K562 (cell line): ENCODE results near the gene RBKS. TPM values are rescaled to one million over a fixed set of nuclear protein-coding genes. Genes with fewer than 3 reads are reported as not detected.

Experiments
- ATAC-seq: fragments of 200-7000 bp; cut with Tn5 transposase; 3 replicates; pipeline ENCODE4 v1.9.1; 2020; ENCODE audit warnings: moderate library complexity
- BruUV-seq: library from RNA; stranded (reverse); fragments of 400-500 nt; replicated peaks from 2 replicates; lab custom pipeline; 2021; lab: Mats Ljungman, UMichigan
- CTCF ChIA-PET: fragments of 300-600 bp; formaldehyde crosslinking; extraction: SDS; loops from one replicate; lab custom pipeline; 2021; ENCODE audit warnings: low intra/inter-chr PET ratio; lab: Yijun Ruan, JAX
- POLR2A ChIA-PET: fragments of 300-600, 350-650 bp; sonication (Branson Sonifier 250); formaldehyde crosslinking; extraction: SDS; loops from one replicate; lab custom pipeline; 2021; ENCODE audit warnings: antibody characterized with exemption, inconsistent platforms; lab: Yijun Ruan, JAX
- DNase-seq, 4 experiments: peaks; one replicate each; pipeline versions ENCODE4 v3.0.0 to v3.0.0-alpha.2; 2011 to 2018; ENCODE audit warnings: low spot score in 3 of 4, mixed read lengths in 3 of 4; ENCODE audit errors: extremely low read depth in 1 of 4
- FAIRE-seq: peaks from 2 replicates; lab custom pipeline; 2011; peaks lifted over from hg19 to GRCh38; lab: Jason Lieb, UNC
- H2AFZ ChIP-seq: 2 replicates; pipeline ENCODE4 v1.6.0; 2011; ENCODE audit warnings: low read depth, low read length, control low read depth, inconsistent platforms
- H3K27ac ChIP-seq: fragments of 200-600 bp; 3 replicates; pipeline ENCODE4 v1.8.0; 2011; ENCODE audit warnings: low read depth, mild to moderate bottlenecking, control low read depth, inconsistent platforms, low read length, moderate library complexity, mixed read lengths; ENCODE audit errors: extremely low read depth
- H3K27me3 ChIP-seq, 2 experiments: fragments of 300-600 bp in 1 of 2; 2 replicates in 1 of 2; 3 replicates in 1 of 2; pipeline versions ENCODE4 v1.6.0 to v1.8.0; 2011; ENCODE audit warnings: inconsistent platforms in 2 of 2, low read length in 2 of 2, mild to moderate bottlenecking in 1 of 2, mixed read lengths in 1 of 2, moderate library complexity in 1 of 2; ENCODE audit not compliant: control insufficient read depth in 2 of 2, insufficient read depth in 2 of 2
- H3K36me3 ChIP-seq: fragments of 300-600 bp; 3 replicates; pipeline ENCODE4 v1.8.0; 2011; ENCODE audit warnings: mild to moderate bottlenecking, low read length, inconsistent platforms; ENCODE audit not compliant: control insufficient read depth, insufficient read depth
- H3K4me1 ChIP-seq, 2 experiments: fragments of 200-600 bp in 1 of 2; replicated peaks in 1 of 2; 2 replicates in 1 of 2; 3 replicates in 1 of 2; pipeline versions ENCODE4 v1.5.1 to v1.8.0; 2011; ENCODE audit warnings: inconsistent platforms in 2 of 2, low read length in 2 of 2, mild to moderate bottlenecking in 1 of 2, mixed read lengths in 1 of 2, moderate library complexity in 1 of 2; ENCODE audit not compliant: control insufficient read depth in 2 of 2, insufficient read depth in 2 of 2
- H3K4me2 ChIP-seq: 2 replicates; pipeline ENCODE4 v1.6.1; 2011; ENCODE audit warnings: low read length, control low read depth, inconsistent platforms, mixed read lengths; ENCODE audit not compliant: insufficient read depth
- H3K4me3 ChIP-seq: fragments of 200-600 bp; sonication (generic), shearing (Covaris generic); 2 replicates; pipeline ENCODE4 v1.5.1; 2016; ENCODE audit warnings: control low read depth, inconsistent platforms
- H3K79me2 ChIP-seq: fragments of 200-600 bp; 3 replicates; pipeline ENCODE4 v1.8.0; 2011; ENCODE audit warnings: low read length, inconsistent platforms; ENCODE audit not compliant: control insufficient read depth, insufficient read depth
- H3K9ac ChIP-seq, 2 experiments: 2 replicates each; pipeline versions ENCODE4 v1.6.0 to v1.6.1; 2011; ENCODE audit warnings: low read depth in 2 of 2, low read length in 2 of 2, control low read depth in 1 of 2, inconsistent platforms in 1 of 2, mild to moderate bottlenecking in 1 of 2, mixed read lengths in 1 of 2; ENCODE audit not compliant: insufficient read depth in 1 of 2
- H3K9me1 ChIP-seq: one replicate; pipeline ENCODE4 v1.6.0; 2011; ENCODE audit warnings: inconsistent platforms, mild to moderate bottlenecking, low read length, moderate library complexity; ENCODE audit not compliant: control insufficient read depth, insufficient read depth
- H3K9me3 ChIP-seq: replicated peaks from 2 replicates; pipeline ENCODE4 v1.5.1; 2011; ENCODE audit warnings: low read depth, low read length, inconsistent platforms; ENCODE audit not compliant: control insufficient read depth, insufficient read depth
- H4K20me1 ChIP-seq: replicated peaks from 2 replicates; pipeline ENCODE4 v1.6.1; 2011; ENCODE audit warnings: low read length, inconsistent platforms, mixed read lengths; ENCODE audit not compliant: control insufficient read depth, insufficient read depth
- E2F3 ChIP-seq: fragments of 250-450 bp; sonication (Bioruptor Pico); IDR thresholded peaks from 2 replicates; pipeline ENCODE4 v1.4.0; 2020; ENCODE audit warnings: mild to moderate bottlenecking
- EP300 ChIP-seq: IDR thresholded peaks from 2 replicates; pipeline ENCODE4 v1.6.1; 2012; ENCODE audit warnings: low read length, improper control_type of control experiment
- ESRRB ChIP-seq: fragments of 250-450 bp; sonication (Bioruptor Pico); IDR thresholded peaks from 2 replicates; pipeline ENCODE4 v1.5.0; 2020; ENCODE audit warnings: mild to moderate bottlenecking, moderate library complexity, borderline replicate concordance
- HDAC2 ChIP-seq: fragments of 450-650 bp; IDR thresholded peaks from 2 replicates; pipeline ENCODE4 v1.6.1; 2016; ENCODE audit warnings: mild to moderate bottlenecking
- MCM7 ChIP-seq, 2 experiments: fragments of 450-650 bp; IDR thresholded peaks; 2 replicates each; pipeline ENCODE4 v1.6.1; 2016 to 2018
- SAFB ChIP-seq: fragments of 200-400 bp; formaldehyde crosslinking; IDR thresholded peaks from 2 replicates; pipeline ENCODE4 v1.6.1; 2017; ENCODE audit warnings: low read depth, low read length, borderline replicate concordance
- SIRT6 ChIP-seq: IDR thresholded peaks from one replicate; pipeline ENCODE4 v1.6.1; 2012; ENCODE audit warnings: low read depth, mild to moderate bottlenecking, control low read depth, inconsistent platforms, low read length, moderate library complexity
- SMARCE1 ChIP-seq: fragments of 450-650 bp; IDR thresholded peaks from 2 replicates; pipeline ENCODE4 v1.7.1; 2016; ENCODE audit warnings: mild to moderate bottlenecking
- XRCC4 ChIP-seq: IDR thresholded peaks from one replicate; pipeline ENCODE4 v1.6.1; 2011; ENCODE audit not compliant: insufficient read depth, insufficient read length; ENCODE audit errors: extremely low read depth
- ZFP1 ChIP-seq: fragments of 450-650 bp; formaldehyde crosslinking; IDR thresholded peaks from 2 replicates; pipeline ENCODE4 v1.4.0; 2020; ENCODE audit warnings: mild to moderate bottlenecking, mixed read lengths
- ZNF146 ChIP-seq: IDR thresholded peaks from one replicate; pipeline ENCODE4 v1.6.1; 2018; ENCODE audit warnings: missing compliant biosample characterization; ENCODE audit not compliant: unreplicated experiment
- ZNF766 ChIP-seq: fragments of 200-800 bp; sonication (Bioruptor generic); conservative IDR thresholded peaks from 2 replicates; pipeline ENCODE4 v1.6.1; 2016; ENCODE audit warnings: missing genetic modification characterization, missing compliant biosample characterization
- WGBS: fragments of 100-300 bp; shearing (Covaris generic); methylation state at CpG from one replicate; pipeline ENCODE4 v1.1.6; 2016; ENCODE audit warnings: low coverage, mixed read lengths; ENCODE audit not compliant: insufficient coverage; ENCODE audit errors: missing lambda C conversion rate; 5-methylcytosine and 5-hydroxymethylcytosine counted together
- in situ Hi-C: fragments of 300-500 bp; cut with MboI; formaldehyde crosslinking; loops from 4 replicates; pipeline ENCODE4 v1.15.0; 2018; ENCODE audit warnings: inconsistent platforms, mixed read lengths
- intact Hi-C: fragments of 100-400 bp; cut with micrococcal nuclease; formaldehyde crosslinking; loops from 2 replicates; pipeline ENCODE4 v1.14.2; 2022
- polyA plus RNA-seq, 8 experiments: library from polyadenylated mRNA; depleted of rRNA in 4 of 8; stranded (reverse) in 5 of 8; unstranded in 3 of 8; fragments of >200 nt; fragmentation: Nextera tagmentation in 2 of 8; fragmentation: Illumina TruSeq in 1 of 8; extraction: Ambion mirVana in 2 of 8; extraction: Trizol in 1 of 8; gene quantifications; 2 replicates each; pipeline versions ENCODE4 v1.2.1 to v1.2.3, GENCODE V29; 2011 to 2014; ENCODE audit warnings: inconsistent platforms in 1 of 8, missing spikeins in 1 of 8
- total RNA-seq, 7 experiments: library from RNA; depleted of rRNA in 6 of 7; stranded (reverse); fragments of >200 nt in 6 of 7; fragmentation: Illumina TruSeq in 2 of 7; extraction: Trizol in 2 of 7; gene quantifications; 2 replicates each; pipeline versions ENCODE4 v1.2.1 to v1.2.3, GENCODE V29; 2011 to 2021; ENCODE audit warnings: low replicate concordance in 1 of 7
- TF ChIP-seq, protein P1 (sequence below), 2 experiments: fragments of 450-650 bp; conservative IDR thresholded peaks; 2 replicates each; pipeline ENCODE4 v1.6.1; 2017; ENCODE audit warnings: mild to moderate bottlenecking in 2 of 2, moderate library complexity in 2 of 2
- TF ChIP-seq, protein P2 (sequence below): sonication (generic); formaldehyde crosslinking; IDR thresholded peaks from 2 replicates; pipeline ENCODE4 v1.8.0; 2023; ENCODE audit warnings: missing genetic modification reagents, mild to moderate bottlenecking, borderline replicate concordance

Gene RBKS
- total and polyA plus RNA-seq, 9 of the 15 experiments (the other 6 are each of a cell fraction or from before 2014, with no cell fraction given) = 0.06 to 0.39 (median 0.19) TPM

DNA sequence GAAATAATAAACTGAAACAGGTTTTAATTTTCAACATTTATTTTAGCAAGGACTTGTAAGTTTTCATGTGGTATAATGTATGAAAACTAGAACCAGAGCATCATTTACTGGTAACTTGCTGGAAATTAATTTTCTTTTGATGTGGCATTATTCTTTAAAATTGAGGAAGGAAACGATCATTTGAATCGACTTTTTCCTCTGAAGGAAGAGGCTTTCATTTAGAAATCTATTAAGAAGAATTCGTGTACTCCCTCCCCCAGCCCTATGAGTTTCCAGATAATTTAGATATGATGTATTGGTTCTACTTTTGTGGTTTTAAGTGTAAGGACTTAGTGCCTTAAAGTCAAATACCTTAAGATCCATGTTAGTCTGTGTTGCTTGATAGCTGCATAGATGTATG lies 2.8 kb upstream of the RBKS start:
- whole genome bisulfite sequencing = 38% methylated on average over 3 of the region's 3 CpGs
- H3K27ac ChIP-seq = no peak overlapping the region
- H3K4me1 ChIP-seq = peaks cover 6 to 10% of the 10 kb centered on the region in 2 experiments; a peak in 4 of 5 replicates
- H3K9ac ChIP-seq = no peak overlapping the region
- H3K27me3 ChIP-seq = no peaks in the 10 kb centered on the region
- H3K9me1 ChIP-seq = no peaks in the 10 kb centered on the region
- FAIRE-seq (no peak), ATAC-seq (no peak)
- H3K9me3 ChIP-seq = no peaks in the 10 kb centered on the region
- H3K4me2 ChIP-seq = no peak overlapping the region
- no peak overlapping the region for H2AFZ ChIP-seq
- no peak overlapping the region for H3K4me3 ChIP-seq
- peaks cover 26% of the 10 kb centered on the region for H3K79me2 ChIP-seq
- CTCF ChIA-PET = no interaction called here
- H3K36me3 ChIP-seq = peaks cover 23% of the 10 kb centered on the region; the same call in 2 of the 3 replicates
- H4K20me1 ChIP-seq = no peaks in the 10 kb centered on the region
- no peak for TF ChIP-seq ESRRB (CRISPR knock-in tag)
- TF ChIP-seq HDAC2 = no peak
- TF ChIP-seq, protein P1, sequence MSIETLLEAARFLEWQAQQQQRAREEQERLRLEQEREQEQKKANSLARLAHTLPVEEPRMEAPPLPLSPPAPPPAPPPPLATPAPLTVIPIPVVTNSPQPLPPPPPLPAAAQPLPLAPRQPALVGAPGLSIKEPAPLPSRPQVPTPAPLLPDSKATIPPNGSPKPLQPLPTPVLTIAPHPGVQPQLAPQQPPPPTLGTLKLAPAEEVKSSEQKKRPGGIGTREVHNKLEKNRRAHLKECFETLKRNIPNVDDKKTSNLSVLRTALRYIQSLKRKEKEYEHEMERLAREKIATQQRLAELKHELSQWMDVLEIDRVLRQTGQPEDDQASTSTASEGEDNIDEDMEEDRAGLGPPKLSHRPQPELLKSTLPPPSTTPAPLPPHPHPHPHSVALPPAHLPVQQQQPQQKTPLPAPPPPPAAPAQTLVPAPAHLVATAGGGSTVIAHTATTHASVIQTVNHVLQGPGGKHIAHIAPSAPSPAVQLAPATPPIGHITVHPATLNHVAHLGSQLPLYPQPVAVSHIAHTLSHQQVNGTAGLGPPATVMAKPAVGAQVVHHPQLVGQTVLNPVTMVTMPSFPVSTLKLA (conservative IDR thresholded peaks at IDR 0.05) = no peak
- TF ChIP-seq XRCC4 = no peak
- TF ChIP-seq ZNF146 = no peak
- no peak for TF ChIP-seq MCM7 (IDR thresholded peaks at IDR 0.05)
- no peak for TF ChIP-seq SMARCE1
- no peak for TF ChIP-seq EP300
- TF ChIP-seq SIRT6 = no peak
- TF ChIP-seq SAFB = no peak
- no peak for TF ChIP-seq E2F3 (CRISPR knock-in tag)
- no peak for TF ChIP-seq ZNF766 (CRISPR knock-in tag)
- TF ChIP-seq ZFP1 (CRISPR knock-in tag) = no peak
- TF ChIP-seq, protein P2, sequence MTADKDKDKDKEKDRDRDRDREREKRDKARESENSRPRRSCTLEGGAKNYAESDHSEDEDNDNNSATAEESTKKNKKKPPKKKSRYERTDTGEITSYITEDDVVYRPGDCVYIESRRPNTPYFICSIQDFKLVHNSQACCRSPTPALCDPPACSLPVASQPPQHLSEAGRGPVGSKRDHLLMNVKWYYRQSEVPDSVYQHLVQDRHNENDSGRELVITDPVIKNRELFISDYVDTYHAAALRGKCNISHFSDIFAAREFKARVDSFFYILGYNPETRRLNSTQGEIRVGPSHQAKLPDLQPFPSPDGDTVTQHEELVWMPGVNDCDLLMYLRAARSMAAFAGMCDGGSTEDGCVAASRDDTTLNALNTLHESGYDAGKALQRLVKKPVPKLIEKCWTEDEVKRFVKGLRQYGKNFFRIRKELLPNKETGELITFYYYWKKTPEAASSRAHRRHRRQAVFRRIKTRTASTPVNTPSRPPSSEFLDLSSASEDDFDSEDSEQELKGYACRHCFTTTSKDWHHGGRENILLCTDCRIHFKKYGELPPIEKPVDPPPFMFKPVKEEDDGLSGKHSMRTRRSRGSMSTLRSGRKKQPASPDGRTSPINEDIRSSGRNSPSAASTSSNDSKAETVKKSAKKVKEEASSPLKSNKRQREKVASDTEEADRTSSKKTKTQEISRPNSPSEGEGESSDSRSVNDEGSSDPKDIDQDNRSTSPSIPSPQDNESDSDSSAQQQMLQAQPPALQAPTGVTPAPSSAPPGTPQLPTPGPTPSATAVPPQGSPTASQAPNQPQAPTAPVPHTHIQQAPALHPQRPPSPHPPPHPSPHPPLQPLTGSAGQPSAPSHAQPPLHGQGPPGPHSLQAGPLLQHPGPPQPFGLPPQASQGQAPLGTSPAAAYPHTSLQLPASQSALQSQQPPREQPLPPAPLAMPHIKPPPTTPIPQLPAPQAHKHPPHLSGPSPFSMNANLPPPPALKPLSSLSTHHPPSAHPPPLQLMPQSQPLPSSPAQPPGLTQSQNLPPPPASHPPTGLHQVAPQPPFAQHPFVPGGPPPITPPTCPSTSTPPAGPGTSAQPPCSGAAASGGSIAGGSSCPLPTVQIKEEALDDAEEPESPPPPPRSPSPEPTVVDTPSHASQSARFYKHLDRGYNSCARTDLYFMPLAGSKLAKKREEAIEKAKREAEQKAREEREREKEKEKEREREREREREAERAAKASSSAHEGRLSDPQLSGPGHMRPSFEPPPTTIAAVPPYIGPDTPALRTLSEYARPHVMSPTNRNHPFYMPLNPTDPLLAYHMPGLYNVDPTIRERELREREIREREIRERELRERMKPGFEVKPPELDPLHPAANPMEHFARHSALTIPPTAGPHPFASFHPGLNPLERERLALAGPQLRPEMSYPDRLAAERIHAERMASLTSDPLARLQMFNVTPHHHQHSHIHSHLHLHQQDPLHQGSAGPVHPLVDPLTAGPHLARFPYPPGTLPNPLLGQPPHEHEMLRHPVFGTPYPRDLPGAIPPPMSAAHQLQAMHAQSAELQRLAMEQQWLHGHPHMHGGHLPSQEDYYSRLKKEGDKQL (CRISPR knock-in tag) = no peak
- TF ChIP-seq, all 486 proteins: peak for 0
- intact Hi-C loops (loop anchor here (10.0 kb wide), 2 partner anchors 138 to 502 kb away; partner anchors contain the start of gene FOSL2), in situ Hi-C loops (no loop called here)
- POLR2A ChIA-PET = no interaction called here
- no peak for DNase-seq
- no TSS peak for BruUV-seq
